ENCODE measurements around the gene GAL. TPM values are rescaled to one million over a fixed set of nuclear protein-coding genes. Genes with fewer than 3 reads are reported as not detected.

Gene GAL
- polyA plus RNA-seq, 4 donors: 0.17 to 0.65 (median 0.19) TPM

DNA sequence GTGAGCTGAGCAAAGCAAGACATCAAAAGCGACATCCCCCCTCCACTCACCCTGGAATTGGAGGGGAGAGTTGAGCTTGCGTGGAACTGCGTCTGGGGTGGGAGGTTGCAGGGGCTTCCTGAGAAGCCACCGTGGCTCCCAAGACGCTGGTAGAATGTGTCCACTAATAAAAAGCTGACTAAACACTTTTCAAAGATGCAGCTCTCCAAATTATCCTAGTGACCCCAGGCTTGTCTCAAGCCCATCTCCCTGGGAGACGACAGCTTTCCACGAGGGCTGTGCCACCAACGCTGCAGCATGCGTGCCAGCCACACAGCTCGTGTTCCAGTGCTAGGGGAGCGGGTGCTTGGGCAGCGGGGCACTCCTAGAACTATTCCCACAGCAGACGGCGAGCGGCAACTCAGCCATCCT lies 6.3 kb upstream of the GAL start:
- DNase-seq (ENCODE audit: low read depth in 4 of 4, low spot score in 2 of 4): no peak

DNA sequence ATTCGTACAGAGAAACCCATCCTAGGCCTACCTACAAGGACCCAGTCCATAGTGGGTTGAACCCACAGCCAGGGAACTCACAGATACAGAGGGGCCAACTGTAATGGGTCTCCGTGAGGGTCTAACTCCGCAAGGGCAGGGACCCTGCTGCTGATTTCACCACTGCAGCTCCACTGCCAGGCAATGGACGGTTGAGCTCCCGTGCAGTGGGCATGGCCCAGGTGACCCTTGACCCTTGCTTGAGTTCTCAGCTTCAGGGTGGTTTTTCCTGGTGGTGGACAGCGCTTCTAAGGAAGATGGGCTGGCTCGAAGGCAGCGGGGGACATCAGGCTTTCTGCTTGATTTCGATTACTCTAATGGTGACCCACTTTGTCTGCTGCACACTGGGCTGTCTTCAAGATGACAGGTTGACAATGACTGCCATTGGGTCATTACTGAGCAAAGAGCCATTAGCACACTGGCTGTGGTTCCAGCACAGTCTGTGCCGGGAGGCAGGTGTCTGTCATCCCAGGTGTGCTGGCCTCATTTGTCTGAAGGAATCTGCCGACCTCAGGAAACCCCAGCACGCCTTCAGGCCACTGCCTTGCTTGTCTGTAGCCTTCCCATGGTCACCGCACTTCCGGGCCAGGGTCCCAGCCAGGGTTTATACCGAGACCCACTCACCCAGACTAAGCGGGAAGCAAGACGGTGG lies 3.7 kb upstream of the GAL start:
- no peak for DNase-seq (ENCODE audit: low read depth in 4 of 4, low spot score in 2 of 4)

GRCh38 chr11:68682531-68682961 lies 1.8 kb upstream of the GAL start:
- no peak for DNase-seq (ENCODE audit: low read depth in 4 of 4, low spot score in 2 of 4)

- DNase-seq (ENCODE audit: low read depth in 4 of 4, low spot score in 2 of 4): no peak
Observed at GRCh38 chr11:68683121-68683520, 1.2 kb upstream of the GAL start.

- DNase-seq (ENCODE audit: low read depth in 4 of 4, low spot score in 2 of 4): no peak
Observed at GRCh38 chr11:68683536-68684384, 584 bp upstream of the GAL start.

GRCh38 chr11:68685656-68686380 lies 1.5 kb downstream of the GAL start:
- no peak for DNase-seq (ENCODE audit: low read depth in 4 of 4, low spot score in 2 of 4)

GRCh38 chr11:68686486-68686885 lies 2.1 kb downstream of the GAL start:
- no peak for DNase-seq (ENCODE audit: low read depth in 4 of 4, low spot score in 2 of 4)

DNA sequence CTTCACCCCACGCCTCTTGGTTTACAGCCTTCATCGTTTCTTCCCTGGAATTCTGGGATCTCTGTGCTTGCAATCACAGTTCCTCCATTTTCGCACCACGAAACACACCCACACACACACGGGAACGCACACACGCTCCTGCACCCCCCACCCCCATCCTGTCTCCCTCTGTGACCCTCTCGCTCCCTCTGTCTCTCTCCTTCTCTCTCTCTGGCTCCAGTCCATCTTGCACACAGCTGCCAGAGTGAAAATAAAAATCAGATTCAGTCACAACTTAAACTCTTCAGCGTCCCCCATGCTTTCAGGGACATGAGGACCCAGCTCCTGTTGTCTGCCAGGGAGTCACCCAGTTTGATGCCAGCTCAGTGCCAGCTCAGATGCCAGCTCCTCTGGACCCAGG lies 3.0 kb downstream of the GAL start:
- DNase-seq (ENCODE audit: low read depth in 4 of 4, low spot score in 2 of 4): no peak

DNA sequence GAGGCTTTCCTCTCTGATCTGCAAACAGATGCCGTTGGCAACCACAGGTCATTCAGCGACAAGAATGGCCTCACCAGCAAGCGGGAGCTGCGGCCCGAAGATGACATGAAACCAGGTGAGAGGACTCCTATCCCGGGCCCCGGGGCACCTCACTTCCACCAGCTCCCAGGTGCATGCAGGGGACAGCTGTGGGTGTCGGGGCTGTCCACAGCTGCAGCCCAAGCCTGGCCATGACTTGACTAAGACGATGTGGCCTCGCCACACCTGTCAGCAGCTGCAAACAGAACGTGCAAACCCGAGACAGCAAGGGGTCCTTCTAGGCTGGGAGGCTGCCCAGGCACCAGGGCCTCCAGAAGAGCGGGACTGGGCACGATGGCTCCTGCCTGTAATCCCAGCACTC lies 3.6 kb downstream of the GAL start:
- DNase-seq (ENCODE audit: low read depth in 4 of 4, low spot score in 2 of 4): no peak

DNA sequence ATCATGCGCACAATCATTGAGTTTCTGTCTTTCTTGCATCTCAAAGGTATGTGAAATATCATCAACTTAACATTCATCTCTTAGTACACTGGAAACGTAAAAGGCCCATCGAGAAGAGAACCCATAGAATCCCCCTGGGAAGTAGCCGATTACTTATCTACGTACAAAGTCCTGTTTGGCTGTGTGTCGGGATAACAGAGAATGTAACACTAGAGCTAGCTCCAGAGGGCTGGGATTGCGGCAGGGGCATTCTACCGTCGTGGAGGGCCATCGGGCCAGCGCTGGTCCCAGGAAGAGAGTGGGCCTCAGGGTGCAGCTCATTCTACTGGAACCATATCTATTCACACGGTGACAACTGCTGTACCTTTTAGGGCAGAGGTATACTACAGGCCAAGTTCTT lies 4.5 kb downstream of the GAL start:
- no peak for DNase-seq (ENCODE audit: low read depth in 4 of 4, low spot score in 2 of 4)

GRCh38 chr11:68689737-68690625 lies 5.6 kb downstream of the GAL start:
- DNase-seq (ENCODE audit: low read depth in 4 of 4, low spot score in 2 of 4): no peak

- no peak for DNase-seq (ENCODE audit: low read depth in 4 of 4, low spot score in 2 of 4)
Observed at GRCh38 chr11:68690671-68691401, 6.5 kb downstream of the GAL start.

- DNase-seq (ENCODE audit: low read depth in 4 of 4, low spot score in 2 of 4): no peak
Observed at GRCh38 chr11:68691402-68691784, 7.0 kb downstream of the GAL start.

GRCh38 chr11:68692115-68692514 lies 7.8 kb downstream of the GAL start:
- DNase-seq (ENCODE audit: low read depth in 4 of 4, low spot score in 2 of 4): no peak

DNA sequence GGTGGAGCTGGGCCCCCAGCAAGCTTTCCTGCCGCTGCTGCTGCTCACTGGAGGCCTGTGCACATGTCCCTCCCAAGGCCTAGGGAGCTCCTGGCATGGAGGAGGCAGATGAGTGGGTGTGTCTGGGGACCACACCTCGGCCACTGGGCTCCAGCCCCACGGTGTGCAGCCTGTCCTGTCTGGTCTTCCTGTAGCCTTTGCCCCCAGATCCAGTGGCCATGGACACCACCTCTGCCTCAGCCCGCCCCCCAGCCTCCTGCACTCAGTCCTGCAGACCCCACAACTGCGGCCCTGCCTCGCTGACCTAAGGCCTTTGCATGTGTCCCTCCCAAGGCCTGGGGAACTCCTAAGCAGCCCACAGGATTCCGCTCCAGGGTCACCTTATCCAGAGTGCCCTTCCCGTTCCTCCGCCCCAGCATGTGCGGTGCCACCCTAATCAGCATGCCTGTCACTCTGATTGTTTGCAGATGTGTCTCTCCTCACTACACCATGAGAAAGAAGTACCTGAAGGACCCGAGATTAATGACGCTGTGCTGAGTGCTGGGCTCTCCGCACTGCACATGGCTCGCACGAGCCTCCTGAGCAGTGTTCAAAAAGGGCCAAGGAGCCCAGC lies 8.6 kb downstream of the GAL start:
- DNase-seq (ENCODE audit: low read depth in 4 of 4, low spot score in 2 of 4): no peak

- DNase-seq (ENCODE audit: low read depth in 4 of 4, low spot score in 2 of 4): no peak
Observed at GRCh38 chr11:68693484-68693882, 9.1 kb downstream of the GAL start.

GRCh38 chr11:68694431-68695297 lies 10.3 kb downstream of the GAL start:
- no peak for DNase-seq (ENCODE audit: low read depth in 4 of 4, low spot score in 2 of 4)

- DNase-seq (ENCODE audit: low read depth in 4 of 4, low spot score in 2 of 4): no peak
Observed at GRCh38 chr11:68695531-68695930, 11.2 kb downstream of the GAL start.
